WTC11 (cell line): ENCODE results near the gene TMEM141. TPM values are rescaled to one million over a fixed set of nuclear protein-coding genes. Genes with fewer than 3 reads are reported as not detected.

Experiments used
- microRNA-seq: library from miRNA; unstranded; fragments of <30 nt; microRNA quantifications from one replicate; pipeline ENCODE4 v1.2.0, GENCODE V29; 2022; ENCODE audit warnings: borderline number of aligned reads
- total RNA-seq: library from RNA; stranded (reverse); gene quantifications from 3 replicates; pipeline ENCODE4 v1.2.3, GENCODE V29; 2021

The TMEM141 gene
- total RNA-seq, 1 experiment from 2014 or later = 72.0 TPM

Small RNA genes lying within 50 kb of the gene (microRNA-seq; reads per million reads assigned to microRNA genes)
- gene MIR4292 (not detected), gene MIR6722 (not detected)

Other genes with a start within 250 kb of the TMEM141 start
- 76.7 to 95.6 TPM (median 79.2 TPM) in 3 replicates for gene NOTCH1, start 245.3 kb upstream of the TMEM141 start, total RNA-seq
- 54.6 to 64.9 TPM (median 62.8 TPM) in 3 replicates for gene EGFL7, start 128.4 kb upstream of the TMEM141 start, total RNA-seq
- gene AGPAT2, start 103.9 kb upstream of the TMEM141 start, total RNA-seq = 40.2 to 42.2 TPM (median 41.2 TPM) in 3 replicates
- gene DIPK1B, start 78.8 kb upstream of the TMEM141 start, total RNA-seq = 45.4 to 49.8 TPM (median 48.9 TPM) in 3 replicates
- gene LCN10, start 48.4 kb upstream of the TMEM141 start, total RNA-seq = 2.4 to 3.7 TPM (median 3.3 TPM) in 3 replicates
- gene LCN6, start 42.8 kb upstream of the TMEM141 start, total RNA-seq = not detected in 3 replicates
- 0.21 TPM in 1 of 3 replicates, not detected in the others for gene LCN8, start 33.1 kb upstream of the TMEM141 start, total RNA-seq
- 0.52 to 1.0 TPM (median 0.96 TPM) in 3 replicates for gene LCN15, start 26.8 kb upstream of the TMEM141 start, total RNA-seq
- gene CCDC183, start 5.0 kb downstream of the TMEM141 start, total RNA-seq = 1.7 to 2.1 TPM (median 2.0 TPM) in 3 replicates
- gene RABL6, start 16.6 kb downstream of the TMEM141 start, total RNA-seq = 134 to 171 TPM (median 139 TPM) in 3 replicates
- 1.6 to 1.7 TPM (median 1.6 TPM) in 3 replicates for gene AJM1, start 51.1 kb downstream of the TMEM141 start, total RNA-seq
- 138 to 176 TPM (median 173 TPM) in 3 replicates for gene PHPT1, start 58.1 kb downstream of the TMEM141 start, total RNA-seq
- 6.7 to 12.1 TPM (median 10.9 TPM) in 3 replicates for gene MAMDC4, start 61.0 kb downstream of the TMEM141 start, total RNA-seq
- gene EDF1, start 75.0 kb downstream of the TMEM141 start, total RNA-seq = 312 to 334 TPM (median 328 TPM) in 3 replicates
- 55.0 to 62.5 TPM (median 61.3 TPM) in 3 replicates for gene TRAF2, start 95.2 kb downstream of the TMEM141 start, total RNA-seq
- gene FBXW5, start 153.4 kb downstream of the TMEM141 start, total RNA-seq = 58.2 to 70.5 TPM (median 63.9 TPM) in 3 replicates
- gene C8G, start 153.9 kb downstream of the TMEM141 start, total RNA-seq = 0.85 to 1.7 TPM (median 1.5 TPM) in 3 replicates
- 1.9 to 4.7 TPM (median 3.4 TPM) in 3 replicates for gene LCN12, start 160.9 kb downstream of the TMEM141 start, total RNA-seq
- gene PTGDS, start 186.2 kb downstream of the TMEM141 start, total RNA-seq = 2.2 to 4.0 TPM (median 2.9 TPM) in 3 replicates
- gene LCNL1, start 191.6 kb downstream of the TMEM141 start, total RNA-seq = 0.27 to 0.50 TPM (median 0.34 TPM) in 3 replicates
- 44.1 to 45.3 TPM (median 44.6 TPM) in 3 replicates for gene PAXX, start 201.1 kb downstream of the TMEM141 start, total RNA-seq
- gene CLIC3, start 205.2 kb downstream of the TMEM141 start, total RNA-seq = 0.31 to 0.41 TPM in 2 of 3 replicates, not detected in the other
- gene ABCA2, start 236.9 kb downstream of the TMEM141 start, total RNA-seq = 19.2 to 28.3 TPM (median 25.9 TPM) in 3 replicates
- not detected in 3 replicates for gene FUT7, start 240.7 kb downstream of the TMEM141 start, total RNA-seq